K562 (cell line): ENCODE data around the gene ZFAND3.

ENCODE experiments used
- BACH1 ChIP-seq: fragments of 200-800 bp; sonication (Bioruptor generic); IDR thresholded peaks from 2 replicates; pipeline ENCODE4 v1.6.1; 2016; ENCODE audit warnings: missing genetic modification characterization, missing compliant biosample characterization
- BRCA1 ChIP-seq, 2 experiments: fragments of 450-650 bp in 1 of 2; sonication (generic) in 1 of 2; formaldehyde crosslinking in 1 of 2; IDR thresholded peaks; 2 replicates each; pipeline versions ENCODE4 v1.5.0 to v1.6.1; 2017 to 2020; ENCODE audit warnings: mild to moderate bottlenecking in 1 of 2, missing genetic modification reagents in 1 of 2
- CBX5 ChIP-seq: IDR thresholded peaks from 2 replicates; pipeline ENCODE4 v1.6.1; 2014; ENCODE audit warnings: low read depth, borderline replicate concordance
- GATAD2A ChIP-seq: fragments of 450-650 bp; IDR thresholded peaks from 2 replicates; pipeline ENCODE4 v1.6.1; 2017
- KDM2B ChIP-seq: fragments of 250-450 bp; sonication (Bioruptor Pico); IDR thresholded peaks from 2 replicates; pipeline ENCODE4 v1.8.0; 2021; ENCODE audit warnings: mild to moderate bottlenecking, moderate library complexity
- POLR2A ChIP-seq: fragments of 450-650 bp; conservative IDR thresholded peaks from 2 replicates; pipeline ENCODE4 v1.6.1; 2016
- SAFB ChIP-seq: fragments of 200-400 bp; formaldehyde crosslinking; IDR thresholded peaks from 2 replicates; pipeline ENCODE4 v1.6.1; 2017; ENCODE audit warnings: low read depth, low read length, borderline replicate concordance
- SP2 ChIP-seq: IDR thresholded peaks from 2 replicates; pipeline ENCODE4 v1.6.1; 2011; ENCODE audit warnings: mild to moderate bottlenecking, low read depth, low read length, moderate library complexity; ENCODE audit not compliant: poor library complexity, severe bottlenecking; ENCODE audit errors: extremely low read depth
- ZNF589 ChIP-seq: fragments of 200-800 bp; sonication (Bioruptor generic); IDR thresholded peaks from 2 replicates; pipeline ENCODE4 v1.6.1; 2016; ENCODE audit warnings: low read depth, missing genetic modification characterization, missing compliant biosample characterization
- TF ChIP-seq, protein P1 (sequence below): sonication (generic); formaldehyde crosslinking; IDR thresholded peaks from 2 replicates; pipeline ENCODE4 v1.8.1; 2023; ENCODE audit warnings: mild to moderate bottlenecking, missing genetic modification reagents
- TF ChIP-seq, protein P2 (sequence below), 3 experiments: IDR thresholded peaks in 2 of 3; conservative IDR thresholded peaks in 1 of 3; 2 replicates each; pipeline ENCODE4 v1.5.1; 2011 to 2012; ENCODE audit warnings: low read length in 3 of 3, mild to moderate bottlenecking in 3 of 3, control low read depth in 2 of 3, improper control_type of control experiment in 1 of 3, inconsistent platforms in 1 of 3, low read depth in 1 of 3, mixed read lengths in 1 of 3, moderate library complexity in 1 of 3; ENCODE audit not compliant: insufficient read depth in 2 of 3

DNA sequence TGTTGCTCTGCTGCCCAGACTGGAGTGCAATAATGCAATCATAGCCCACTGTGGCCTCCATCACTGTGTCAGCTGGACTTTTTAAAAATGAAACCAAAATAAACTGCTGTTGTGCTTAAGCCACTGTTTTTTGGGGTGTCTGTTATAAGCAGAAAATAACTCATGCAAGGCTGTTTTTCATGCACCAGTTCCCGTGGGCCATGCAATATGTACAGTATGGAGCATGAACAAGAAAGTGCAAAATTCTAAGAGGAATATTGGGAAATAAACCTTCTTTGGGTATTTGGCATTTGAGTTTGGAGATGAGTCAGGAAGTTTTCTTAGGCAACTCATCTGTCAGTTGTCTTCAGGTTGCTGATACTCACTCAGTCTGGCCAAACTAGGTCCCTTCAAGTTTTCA, 14.9 kb upstream of the ZFAND3 start:
- no peak for TF ChIP-seq CBX5
- no peak for TF ChIP-seq SAFB
- TF ChIP-seq, protein P1, sequence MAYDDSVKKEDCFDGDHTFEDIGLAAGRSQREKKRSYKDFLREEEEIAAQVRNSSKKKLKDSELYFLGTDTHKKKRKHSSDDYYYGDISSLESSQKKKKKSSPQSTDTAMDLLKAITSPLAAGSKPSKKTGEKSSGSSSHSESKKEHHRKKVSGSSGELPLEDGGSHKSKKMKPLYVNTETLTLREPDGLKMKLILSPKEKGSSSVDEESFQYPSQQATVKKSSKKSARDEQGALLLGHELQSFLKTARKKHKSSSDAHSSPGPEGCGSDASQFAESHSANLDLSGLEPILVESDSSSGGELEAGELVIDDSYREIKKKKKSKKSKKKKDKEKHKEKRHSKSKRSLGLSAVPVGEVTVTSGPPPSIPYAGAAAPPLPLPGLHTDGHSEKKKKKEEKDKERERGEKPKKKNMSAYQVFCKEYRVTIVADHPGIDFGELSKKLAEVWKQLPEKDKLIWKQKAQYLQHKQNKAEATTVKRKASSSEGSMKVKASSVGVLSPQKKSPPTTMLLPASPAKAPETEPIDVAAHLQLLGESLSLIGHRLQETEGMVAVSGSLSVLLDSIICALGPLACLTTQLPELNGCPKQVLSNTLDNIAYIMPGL (CRISPR knock-in tag) = no peak
- no peak for TF ChIP-seq GATAD2A
- no peak for TF ChIP-seq POLR2A
- no peak for TF ChIP-seq BACH1 (tag)
- TF ChIP-seq, protein P2, sequence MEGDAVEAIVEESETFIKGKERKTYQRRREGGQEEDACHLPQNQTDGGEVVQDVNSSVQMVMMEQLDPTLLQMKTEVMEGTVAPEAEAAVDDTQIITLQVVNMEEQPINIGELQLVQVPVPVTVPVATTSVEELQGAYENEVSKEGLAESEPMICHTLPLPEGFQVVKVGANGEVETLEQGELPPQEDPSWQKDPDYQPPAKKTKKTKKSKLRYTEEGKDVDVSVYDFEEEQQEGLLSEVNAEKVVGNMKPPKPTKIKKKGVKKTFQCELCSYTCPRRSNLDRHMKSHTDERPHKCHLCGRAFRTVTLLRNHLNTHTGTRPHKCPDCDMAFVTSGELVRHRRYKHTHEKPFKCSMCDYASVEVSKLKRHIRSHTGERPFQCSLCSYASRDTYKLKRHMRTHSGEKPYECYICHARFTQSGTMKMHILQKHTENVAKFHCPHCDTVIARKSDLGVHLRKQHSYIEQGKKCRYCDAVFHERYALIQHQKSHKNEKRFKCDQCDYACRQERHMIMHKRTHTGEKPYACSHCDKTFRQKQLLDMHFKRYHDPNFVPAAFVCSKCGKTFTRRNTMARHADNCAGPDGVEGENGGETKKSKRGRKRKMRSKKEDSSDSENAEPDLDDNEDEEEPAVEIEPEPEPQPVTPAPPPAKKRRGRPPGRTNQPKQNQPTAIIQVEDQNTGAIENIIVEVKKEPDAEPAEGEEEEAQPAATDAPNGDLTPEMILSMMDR (IDR thresholded peaks at IDR 0.05 in 2 of 3, conservative IDR thresholded peaks at IDR 0.05 in 1 of 3; ENCODE audit: insufficient read depth in 2 of 3, low read depth in 1 of 3, low read length in 3 of 3) = no peak
- no peak for TF ChIP-seq ZNF589 (CRISPR knock-in tag)
- TF ChIP-seq BRCA1 (IDR thresholded peaks at IDR 0.05) = no peak
- no peak for TF ChIP-seq BRCA1 (CRISPR knock-in tag; IDR thresholded peaks at IDR 0.05)
- no peak for TF ChIP-seq SP2
- no peak for TF ChIP-seq KDM2B
